Activated naive CD4-positive, alpha-beta T cell treated with anti-CD3 and anti-CD28 coated beads for 36 hours (primary cell): ENCODE results near the gene MED12L. TPM values are rescaled to one million over a fixed set of nuclear protein-coding genes. Genes with fewer than 3 reads are reported as not detected.
A peak's percentile ranks its signal among the peaks of the same experiment; 100 is the strongest.

ENCODE experiments used
- CTCF ChIA-PET: fragments of 350-600 bp; sonication (Branson Sonifier 250); formaldehyde crosslinking; loops from one replicate; lab custom pipeline; 2021; ENCODE audit warnings: antibody characterized with exemption; lab: Charles Lee
- DNase-seq: peaks from one replicate; pipeline ENCODE4 v3.0.0-alpha.2; 2020
- H3K27ac Mint-ChIP-seq: one replicate; pipeline ENCODE4 v1.8.0; 2021; ENCODE audit warnings: mild to moderate bottlenecking, mixed read lengths
- H3K27me3 Mint-ChIP-seq: one replicate; pipeline ENCODE4 v1.8.0; 2021; ENCODE audit warnings: low read depth, mixed read lengths
- H3K36me3 Mint-ChIP-seq: one replicate; pipeline ENCODE4 v1.8.0; 2021; ENCODE audit warnings: low read depth, mixed read lengths
- H3K4me1 Mint-ChIP-seq: one replicate; pipeline ENCODE4 v1.8.0; 2021; ENCODE audit warnings: low read depth, mixed read lengths
- H3K4me3 Mint-ChIP-seq: one replicate; pipeline ENCODE4 v1.8.0; 2021; ENCODE audit warnings: mild to moderate bottlenecking, moderate library complexity, mixed read lengths
- H3K9me3 Mint-ChIP-seq: one replicate; pipeline ENCODE4 v1.8.0; 2021; ENCODE audit warnings: mixed read lengths
- intact Hi-C: fragments of 100-400 bp; cut with micrococcal nuclease; formaldehyde crosslinking; loops from one replicate; pipeline ENCODE4 v1.15.1; 2023
- total RNA-seq, 2 experiments: library from RNA; stranded (reverse); gene quantifications; one replicate each; pipeline ENCODE4 v1.2.3, GENCODE V29; 2021

MED12L gene
- total RNA-seq, 2 experiments from 2014 or later: 1.4 to 2.0 TPM

DNA sequence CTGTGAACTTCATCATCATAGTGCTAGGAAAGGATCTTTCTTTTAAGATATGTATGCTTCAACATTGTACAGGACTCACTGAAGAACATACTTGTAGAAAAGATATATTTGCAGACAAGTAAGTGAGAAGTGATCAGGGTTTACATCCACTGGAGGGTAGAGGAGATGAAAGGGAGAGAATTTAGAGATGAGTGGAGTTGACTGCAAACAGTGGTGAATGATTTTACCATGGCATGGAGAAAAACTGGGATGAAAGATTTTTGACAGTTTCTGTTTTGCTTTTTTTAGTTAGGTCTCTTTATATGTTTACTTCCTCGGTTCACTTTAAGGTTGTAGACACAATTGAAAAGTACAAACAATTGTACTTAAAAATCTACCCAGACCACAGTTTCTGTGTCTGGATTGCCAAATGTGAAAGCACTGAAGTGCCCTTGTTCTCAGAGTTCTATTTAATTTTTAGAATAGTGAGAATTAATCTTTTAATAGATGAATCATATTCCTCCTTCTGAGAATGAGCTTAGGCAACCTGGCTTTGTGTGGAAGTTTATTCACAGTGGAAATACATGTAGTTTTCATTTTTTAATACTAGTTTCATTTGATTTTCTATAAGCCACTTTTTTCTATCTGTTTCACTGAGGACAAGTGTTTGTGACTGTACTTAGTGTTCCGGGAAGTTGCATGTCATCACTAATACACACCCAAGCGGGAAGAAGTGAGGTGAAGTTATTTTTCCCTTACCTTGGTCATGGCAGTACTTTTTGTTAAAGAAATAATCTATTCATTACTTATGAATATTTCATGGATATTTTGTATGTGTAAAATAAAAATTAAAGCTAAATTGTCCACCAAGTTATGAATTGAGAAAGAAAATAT, 119.3 kb downstream of the MED12L start:
- peaks cover 32% of the 10 kb centered on the region for H3K36me3 Mint-ChIP-seq
- H3K27ac Mint-ChIP-seq: peak overlapping the region; percentile 98
- CTCF ChIA-PET: interaction anchor here (0.9 to 7.8 kb wide), 5 partner anchors 15 to 97 kb away, joined by 3 to 96 read pairs (median 5); no protein-coding TSS in a partner anchor
- no peaks in the 10 kb centered on the region for H3K27me3 Mint-ChIP-seq
- intact Hi-C loops: loop anchor here (5.0 to 10.0 kb wide), 6 partner anchors 592 to 1958 kb away; partner anchors contain the start of gene RAP2B
- peaks cover 62% of the 10 kb centered on the region for H3K4me1 Mint-ChIP-seq
- no peak for DNase-seq
- peak overlapping the region; percentile 64 for H3K4me3 Mint-ChIP-seq
- H3K9me3 Mint-ChIP-seq: no peaks in the 10 kb centered on the region

DNA sequence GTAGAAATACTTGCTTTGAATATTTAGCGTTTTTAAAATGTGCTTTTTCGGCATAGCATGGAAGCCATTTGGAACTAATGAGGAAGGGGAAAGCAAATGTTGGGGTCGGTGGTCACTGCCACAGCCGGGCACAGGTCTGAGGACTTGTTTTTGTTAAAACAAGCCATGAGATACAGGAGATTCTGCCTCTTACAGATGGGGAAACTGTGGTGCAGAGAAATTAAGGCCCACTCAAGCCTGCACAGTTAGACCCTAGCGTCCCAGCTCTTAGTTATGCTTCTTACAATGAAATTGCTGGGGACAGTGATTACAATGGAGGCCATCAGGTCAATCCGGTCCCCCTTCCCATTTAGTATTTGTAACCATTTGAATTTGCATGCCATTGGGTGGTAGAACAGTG, 120.0 kb downstream of the MED12L start:
- peaks cover 67% of the 10 kb centered on the region for H3K4me1 Mint-ChIP-seq
- CTCF ChIA-PET: interaction anchor here (0.7 to 7.8 kb wide), 5 partner anchors 15 to 1121 kb away, joined by 3 to 96 read pairs (median 4); no protein-coding TSS in a partner anchor
- H3K27ac Mint-ChIP-seq: peak overlapping the region; percentile 98
- no peaks in the 10 kb centered on the region for H3K9me3 Mint-ChIP-seq
- H3K4me3 Mint-ChIP-seq: peak overlapping the region; percentile 56
- DNase-seq: no peak
- H3K27me3 Mint-ChIP-seq: no peaks in the 10 kb centered on the region
- H3K36me3 Mint-ChIP-seq: peaks cover 24% of the 10 kb centered on the region
- intact Hi-C loops: loop anchor here (5.0 to 10.0 kb wide), 2 partner anchors 793 to 1239 kb away; no protein-coding TSS in a partner anchor

DNA sequence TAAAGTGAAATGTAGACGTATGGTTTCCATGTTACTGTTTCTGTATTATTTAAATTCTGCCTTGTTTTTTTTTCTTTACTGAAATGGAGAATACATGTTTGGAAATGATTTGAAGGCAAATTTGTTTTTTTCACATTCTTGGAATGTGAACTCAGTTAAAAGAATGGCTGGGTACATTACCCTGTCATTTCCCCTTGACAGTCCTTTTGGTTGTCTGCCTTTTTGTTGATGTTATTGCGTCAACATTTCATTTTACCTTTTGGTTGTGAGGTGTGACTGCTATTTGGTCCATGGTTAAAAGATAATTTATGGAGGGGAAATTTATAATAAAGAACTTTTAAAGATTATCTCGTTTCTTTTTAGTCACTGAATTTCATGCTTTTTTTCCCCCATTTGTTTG, 120.7 kb downstream of the MED12L start:
- Mint-ChIP-seq H3K27ac (peak overlapping the region; percentile 98), H3K36me3 (peaks cover 19% of the 10 kb centered on the region), H3K4me3 (peak overlapping the region; percentile 56), H3K9me3 (no peaks in the 10 kb centered on the region), H3K27me3 (no peaks in the 10 kb centered on the region), H3K4me1 (peaks cover 74% of the 10 kb centered on the region)
- no peak for DNase-seq
- intact Hi-C loops: loop anchor here (5.0 to 10.0 kb wide), 2 partner anchors 794 to 1239 kb away; no protein-coding TSS in a partner anchor
- CTCF ChIA-PET: interaction anchor here (0.7 to 7.8 kb wide), 3 partner anchors 21 to 1121 kb away, joined by 4 to 96 read pairs (median 52); no protein-coding TSS in a partner anchor

DNA sequence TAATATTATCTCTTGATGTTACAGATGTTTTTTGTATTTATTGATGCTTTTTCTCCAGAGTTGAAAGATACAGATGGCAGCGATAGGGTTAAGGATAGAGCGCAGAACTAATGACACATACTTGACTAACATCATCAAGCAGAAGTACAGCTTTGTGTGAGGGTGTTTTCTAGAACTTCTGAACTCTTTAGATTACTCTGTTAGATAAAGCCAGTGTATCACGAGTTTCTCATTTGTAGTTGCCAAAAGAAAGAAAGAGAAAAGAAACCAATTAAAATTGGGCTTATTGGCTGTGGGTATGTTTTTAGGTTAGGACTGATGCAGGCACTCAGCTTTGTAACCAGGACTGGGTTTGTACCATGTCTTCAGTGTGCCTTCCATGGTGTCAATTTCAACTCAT, 124.2 kb downstream of the MED12L start:
- peak; percentile 34 for DNase-seq
- Mint-ChIP-seq H3K27me3 (no peaks in the 10 kb centered on the region), H3K9me3 (no peaks in the 10 kb centered on the region), H3K4me3 (peak overlapping the region; percentile 52), H3K4me1 (peaks cover 68% of the 10 kb centered on the region), H3K36me3 (no peaks in the 10 kb centered on the region), H3K27ac (peak overlapping the region; percentile 90)
- CTCF ChIA-PET: interaction anchor here (0.6 to 7.8 kb wide), 4 partner anchors 18 to 248 kb away, joined by 3 to 96 read pairs (median 12); partner anchors contain the start of gene P2RY14
- intact Hi-C loops: loop anchor here (1.0 to 10.0 kb wide), 9 partner anchors 10 to 1235 kb away; partner anchors contain the start of gene P2RY14

DNA sequence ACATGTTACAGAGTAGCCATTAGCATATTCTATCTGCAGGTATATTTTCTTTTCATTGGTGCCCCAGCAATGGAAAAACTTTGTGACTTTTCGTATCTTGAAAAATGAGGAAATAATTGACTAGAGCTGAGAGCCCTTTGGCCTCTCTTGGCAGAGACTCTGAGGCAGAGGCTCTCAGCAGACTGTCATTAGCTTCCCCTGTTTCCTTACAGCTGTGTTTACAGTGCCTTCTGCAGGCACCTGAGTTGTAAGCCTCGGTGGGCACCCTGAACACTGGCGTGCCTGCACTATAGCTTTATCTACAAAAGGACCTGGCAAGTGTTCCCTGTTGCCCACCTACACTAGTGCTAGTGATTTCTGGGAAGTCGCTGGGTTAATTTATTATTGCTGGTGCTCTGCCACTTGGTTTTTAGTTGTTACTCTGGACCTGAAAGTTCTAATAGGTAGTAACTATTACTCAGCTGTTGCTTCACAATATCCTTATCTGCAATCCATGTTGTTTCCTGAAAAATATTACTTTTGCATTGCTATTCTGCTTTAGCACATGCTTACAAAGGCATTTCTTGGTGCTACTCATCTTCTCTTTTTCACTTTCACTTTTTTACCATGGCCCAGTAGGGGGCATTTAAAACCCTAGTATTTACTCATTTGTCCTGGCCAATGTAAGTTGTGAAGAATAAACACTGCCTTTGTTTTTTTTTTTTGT, 125.4 kb downstream of the MED12L start:
- H3K9me3 Mint-ChIP-seq: no peaks in the 10 kb centered on the region
- no peaks in the 10 kb centered on the region for H3K27me3 Mint-ChIP-seq
- peak overlapping the region; percentile 48 for H3K4me3 Mint-ChIP-seq
- H3K27ac Mint-ChIP-seq: peak overlapping the region; percentile 90
- DNase-seq: peak; percentile 31
- peaks cover 56% of the 10 kb centered on the region for H3K4me1 Mint-ChIP-seq
- H3K36me3 Mint-ChIP-seq: no peaks in the 10 kb centered on the region
- CTCF ChIA-PET: interaction anchor here (0.5 to 7.8 kb wide), 8 partner anchors 9 to 835 kb away, joined by 3 to 96 read pairs (median 4); partner anchors contain the start of gene P2RY14
- intact Hi-C loops: loop anchor here (1.0 kb wide), 5 partner anchors 8 to 72 kb away; partner anchors contain the start of gene P2RY14

DNA sequence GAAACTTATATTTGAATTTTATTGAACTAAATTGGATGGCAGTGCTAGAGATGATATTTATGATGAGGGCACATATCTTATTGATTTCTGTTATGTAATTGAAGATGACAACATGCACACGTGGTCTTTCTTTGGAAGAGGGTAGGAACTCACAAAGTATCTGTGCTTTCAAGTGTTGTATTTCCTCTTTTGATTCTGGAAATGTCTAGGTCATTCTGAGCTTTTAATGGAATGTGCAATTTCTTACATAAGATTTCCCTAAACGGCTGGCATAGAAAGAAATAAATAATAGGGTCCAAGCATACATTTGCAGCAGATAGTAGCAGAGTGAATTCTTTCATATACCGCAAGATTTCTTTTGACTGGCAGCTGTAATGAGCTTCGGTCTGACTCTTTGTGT, 127.7 kb downstream of the MED12L start:
- intact Hi-C loops: no loop called here
- CTCF ChIA-PET: interaction anchor here (0.7 to 1.5 kb wide), 3 partner anchors 32 to 69 kb away, joined by 3 to 6 read pairs (median 3); no protein-coding TSS in a partner anchor
- no peak overlapping the region for H3K4me3 Mint-ChIP-seq
- no peak for DNase-seq
- no peaks in the 10 kb centered on the region for H3K36me3 Mint-ChIP-seq
- peaks cover 44% of the 10 kb centered on the region for H3K4me1 Mint-ChIP-seq
- no peak overlapping the region for H3K27ac Mint-ChIP-seq
- no peaks in the 10 kb centered on the region for H3K27me3 Mint-ChIP-seq
- H3K9me3 Mint-ChIP-seq: no peaks in the 10 kb centered on the region

DNA sequence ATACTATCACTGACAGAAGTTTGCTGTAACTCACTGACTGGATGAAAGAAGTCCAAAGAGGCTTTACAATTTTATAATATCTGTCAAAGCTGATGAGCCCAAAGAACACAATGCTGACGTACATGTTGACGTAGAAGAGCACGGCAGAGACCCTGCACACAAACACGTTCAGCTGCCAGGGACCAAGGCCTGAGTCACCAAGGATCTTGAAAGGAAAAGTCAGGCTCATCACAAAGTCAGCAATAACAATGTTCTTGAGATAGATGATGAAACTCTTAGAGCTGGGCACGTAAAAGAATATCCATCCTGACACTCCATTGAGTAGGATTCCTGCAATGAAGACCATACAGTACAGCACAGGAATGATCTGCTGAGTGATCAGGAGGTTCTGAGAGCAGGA, 128.4 kb downstream of the MED12L start:
- no peak overlapping the region for H3K27ac Mint-ChIP-seq
- H3K4me3 Mint-ChIP-seq: no peak overlapping the region
- no peaks in the 10 kb centered on the region for H3K27me3 Mint-ChIP-seq
- intact Hi-C loops: no loop called here
- H3K36me3 Mint-ChIP-seq: no peaks in the 10 kb centered on the region
- CTCF ChIA-PET: interaction anchor here (1.2 kb wide), 1 partner anchor 45 kb away, joined by 3 read pairs; no protein-coding TSS in a partner anchor
- DNase-seq: no peak
- peaks cover 39% of the 10 kb centered on the region for H3K4me1 Mint-ChIP-seq
- no peaks in the 10 kb centered on the region for H3K9me3 Mint-ChIP-seq

DNA sequence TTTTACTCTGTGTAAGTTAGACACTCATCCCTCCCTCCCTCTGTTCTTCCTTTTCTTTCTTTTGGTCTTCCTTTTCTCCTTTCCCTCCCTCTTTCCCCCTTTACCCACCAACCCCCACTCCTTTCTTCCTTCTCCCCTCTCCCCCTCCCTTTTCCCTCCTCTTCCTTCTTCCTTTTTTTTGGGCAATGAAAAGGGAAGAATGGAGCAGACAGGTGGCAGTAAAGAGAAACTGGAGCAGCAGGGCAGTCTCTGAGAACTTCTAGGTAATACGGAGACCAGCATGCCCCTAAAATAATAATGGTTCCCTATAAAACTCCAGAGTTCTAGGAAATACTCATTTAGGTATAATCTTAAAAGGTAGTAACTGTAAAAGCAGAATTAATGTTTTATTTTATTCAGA, 129.0 kb downstream of the MED12L start:
- Mint-ChIP-seq H3K36me3 (no peaks in the 10 kb centered on the region), H3K4me3 (no peak overlapping the region), H3K27ac (no peak overlapping the region), H3K27me3 (no peaks in the 10 kb centered on the region), H3K4me1 (peaks cover 39% of the 10 kb centered on the region), H3K9me3 (no peaks in the 10 kb centered on the region)
- DNase-seq: no peak
- CTCF ChIA-PET: interaction anchor here (1.0 to 1.2 kb wide), 2 partner anchors 10 to 46 kb away, joined by 3 to 4 read pairs; no protein-coding TSS in a partner anchor
- intact Hi-C loops: no loop called here

DNA sequence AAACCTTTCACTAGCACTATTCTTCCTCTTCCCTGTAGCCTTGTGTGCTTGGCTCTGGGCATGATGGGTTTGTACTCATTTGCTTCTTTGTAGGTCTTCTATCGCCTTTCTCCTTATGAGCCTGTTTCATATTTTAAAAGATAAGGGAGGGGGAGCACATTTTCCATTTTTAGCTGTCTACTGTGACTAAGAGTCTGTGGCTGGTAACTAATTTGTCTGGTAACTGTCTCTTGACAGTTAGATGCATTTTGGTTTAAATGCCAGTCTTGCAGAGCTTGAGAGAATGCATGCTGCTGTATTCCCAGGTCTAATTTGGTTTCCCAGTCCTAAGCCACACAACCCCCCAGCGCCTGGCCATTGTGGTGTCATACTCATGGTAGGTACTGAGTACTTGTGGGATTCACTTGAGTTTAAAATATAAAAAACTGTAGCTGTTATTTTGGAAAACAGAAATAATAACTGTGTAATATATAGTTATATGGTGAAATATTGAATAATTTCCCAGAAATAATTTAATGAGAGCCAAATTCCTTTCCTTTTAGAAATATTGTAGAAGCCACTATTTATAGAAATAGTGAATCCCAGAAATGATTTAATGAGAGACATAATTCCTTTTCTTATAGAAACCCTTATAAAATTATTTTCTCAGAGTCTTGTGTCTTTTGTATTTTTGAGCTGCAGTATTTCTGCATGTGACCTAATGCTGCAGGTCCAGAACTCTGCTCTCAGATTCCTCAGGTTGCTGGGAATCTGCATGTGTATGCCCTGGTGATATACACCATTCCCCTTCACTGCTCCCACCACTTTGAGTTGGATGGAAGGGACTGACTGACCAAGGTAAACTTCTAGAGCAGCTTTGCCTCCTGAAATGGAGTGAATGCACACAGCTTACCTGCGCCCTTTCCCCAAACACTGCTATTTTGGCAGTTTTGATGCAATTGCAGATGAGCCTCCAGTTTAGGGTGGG, 131.5 kb downstream of the MED12L start:
- Mint-ChIP-seq H3K27ac (no peak overlapping the region), H3K36me3 (no peaks in the 10 kb centered on the region), H3K9me3 (peaks cover 11% of the 10 kb centered on the region), H3K4me1 (peaks cover 22% of the 10 kb centered on the region), H3K4me3 (no peak overlapping the region), H3K27me3 (no peaks in the 10 kb centered on the region)
- CTCF ChIA-PET: interaction anchor here (1.8 to 4.4 kb wide), 3 partner anchors 9 to 49 kb away, joined by 7 to 30 read pairs (median 8); no protein-coding TSS in a partner anchor
- no peak for DNase-seq
- intact Hi-C loops: no loop called here

DNA sequence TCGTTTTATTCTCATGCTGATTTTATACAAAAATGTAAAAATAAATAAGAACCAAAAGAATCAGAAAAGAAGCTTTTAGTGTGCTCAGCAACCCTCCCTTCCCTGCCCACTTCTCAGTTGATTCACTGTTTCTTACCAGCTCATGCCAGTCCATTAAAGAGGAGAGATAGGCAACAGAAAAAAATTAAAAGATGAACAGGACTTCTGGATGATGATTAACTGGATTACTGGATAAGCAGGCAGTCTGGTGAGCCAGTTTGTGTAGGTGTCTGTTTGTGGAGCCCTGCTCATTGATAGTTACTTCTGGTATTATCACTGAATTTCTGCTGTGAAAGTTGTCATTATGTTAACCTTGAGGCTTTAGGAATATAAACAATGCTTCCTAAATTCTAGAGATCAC, 132.7 kb downstream of the MED12L start:
- H3K36me3 Mint-ChIP-seq: peaks cover 5% of the 10 kb centered on the region
- no peak overlapping the region for H3K27ac Mint-ChIP-seq
- no peak overlapping the region for H3K4me3 Mint-ChIP-seq
- intact Hi-C loops: no loop called here
- CTCF ChIA-PET: interaction anchor here (0.7 to 4.4 kb wide), 3 partner anchors 9 to 60 kb away, joined by 3 to 30 read pairs (median 8); partner anchors contain the start of gene P2RY14
- peaks cover 18% of the 10 kb centered on the region for H3K9me3 Mint-ChIP-seq
- DNase-seq: no peak
- no peaks in the 10 kb centered on the region for H3K27me3 Mint-ChIP-seq
- peaks cover 22% of the 10 kb centered on the region for H3K4me1 Mint-ChIP-seq

DNA sequence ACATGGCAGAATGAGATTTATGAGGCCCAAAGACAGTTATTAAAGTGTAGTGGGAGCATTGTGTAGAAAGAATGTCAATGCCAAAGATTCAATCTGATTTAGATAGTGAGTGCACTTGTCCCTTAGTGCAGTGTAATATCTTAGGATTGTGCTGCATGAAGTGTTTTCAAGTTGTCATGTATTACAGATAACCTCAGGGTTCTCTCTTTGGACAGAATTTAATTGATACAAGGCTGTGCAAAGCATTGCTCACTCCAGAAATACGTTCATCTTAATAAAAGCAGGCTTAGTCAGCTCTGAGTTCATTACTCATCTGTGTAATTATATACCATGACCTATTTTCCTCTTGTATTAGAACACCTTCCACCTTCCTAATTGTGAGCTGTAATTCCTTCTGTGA, 133.6 kb downstream of the MED12L start:
- no peak overlapping the region for H3K27ac Mint-ChIP-seq
- intact Hi-C loops: loop anchor here (1.0 kb wide), 1 partner anchor 9 kb away; no protein-coding TSS in a partner anchor
- CTCF ChIA-PET: interaction anchor here (0.7 to 4.4 kb wide), 4 partner anchors 8 to 107 kb away, joined by 3 to 30 read pairs (median 4); no protein-coding TSS in a partner anchor
- no peak for DNase-seq
- no peak overlapping the region for H3K4me3 Mint-ChIP-seq
- H3K9me3 Mint-ChIP-seq: peaks cover 18% of the 10 kb centered on the region
- peaks cover 5% of the 10 kb centered on the region for H3K36me3 Mint-ChIP-seq
- H3K27me3 Mint-ChIP-seq: no peaks in the 10 kb centered on the region
- H3K4me1 Mint-ChIP-seq: peaks cover 21% of the 10 kb centered on the region
